ENCODE data around the gene GFRA3. TPM values are rescaled to one million over a fixed set of nuclear protein-coding genes. Genes with fewer than 3 reads are reported as not detected.
"Not testable (repeated sequence)": the region's sequence is repeated elsewhere in the genome, so short reads cannot be mapped to it uniquely, and the experiment has no call there.

GFRA3 gene
- total RNA-seq: not detected in 2 replicates

- no peak for DNase-seq (ENCODE audit: low read depth in 2 of 2)
Measured at GRCh38 chr5:138274189-138274853, at the start of gene GFRA3. Gene GFRA3, minus strand, starts transcription at chr5:138274621. Its CDS starts 197 bp downstream, at chr5:138274424.

- DNase-seq (ENCODE audit: low read depth in 2 of 2): not testable (repeated sequence)
Measured at GRCh38 chr5:138318211-138318610, 43.8 kb upstream of the GFRA3 start.

GRCh38 chr5:138316355-138316754 is 41.9 kb upstream of the GFRA3 start:
- DNase-seq (ENCODE audit: low read depth in 2 of 2): no peak

GRCh38 chr5:138315751-138316278 is 41.4 kb upstream of the GFRA3 start:
- DNase-seq (ENCODE audit: low read depth in 2 of 2): no peak

GRCh38 chr5:138305797-138306196 is 31.4 kb upstream of the GFRA3 start:
- peak in 1 of 2 donors; percentile 48 for DNase-seq (ENCODE audit: low read depth in 2 of 2)

GRCh38 chr5:138303372-138303771 is 29.0 kb upstream of the GFRA3 start:
- DNase-seq (ENCODE audit: low read depth in 2 of 2): peak in 1 of 2 donors; percentile 70

GRCh38 chr5:138289296-138289695 is 14.9 kb upstream of the GFRA3 start:
- DNase-seq (ENCODE audit: low read depth in 2 of 2): no peak

- DNase-seq (ENCODE audit: low read depth in 2 of 2): no peak
Measured at GRCh38 chr5:138287246-138287645, 12.8 kb upstream of the GFRA3 start.

- DNase-seq (ENCODE audit: low read depth in 2 of 2): peak; percentile 64 to 84
Measured at GRCh38 chr5:138282920-138283742, 8.7 kb upstream of the GFRA3 start.

- no peak for DNase-seq (ENCODE audit: low read depth in 2 of 2)
Measured at GRCh38 chr5:138280915-138281314, 6.5 kb upstream of the GFRA3 start.

- no peak for DNase-seq (ENCODE audit: low read depth in 2 of 2)
Measured at GRCh38 chr5:138276402-138277054, 2.1 kb upstream of the GFRA3 start.

- no peak for DNase-seq (ENCODE audit: low read depth in 2 of 2)
Measured at GRCh38 chr5:138275895-138276294, 1.5 kb upstream of the GFRA3 start.

- DNase-seq (ENCODE audit: low read depth in 2 of 2): no peak
Measured at GRCh38 chr5:138275379-138275782, 960 bp upstream of the GFRA3 start.

- DNase-seq (ENCODE audit: low read depth in 2 of 2): no peak
Measured at GRCh38 chr5:138273834-138274188, 610 bp downstream of the GFRA3 start.

- DNase-seq (ENCODE audit: low read depth in 2 of 2): no peak
Measured at GRCh38 chr5:138272681-138273080, 1.7 kb downstream of the GFRA3 start.

GRCh38 chr5:138271281-138271680 is 3.1 kb downstream of the GFRA3 start:
- no peak for DNase-seq (ENCODE audit: low read depth in 2 of 2)

- DNase-seq (ENCODE audit: low read depth in 2 of 2): no peak
Measured at GRCh38 chr5:138264183-138264582, 10.2 kb downstream of the GFRA3 start.

- DNase-seq (ENCODE audit: low read depth in 2 of 2): no peak
Measured at GRCh38 chr5:138263581-138263980, 10.8 kb downstream of the GFRA3 start.

GRCh38 chr5:138258704-138259292 is 15.6 kb downstream of the GFRA3 start:
- DNase-seq (ENCODE audit: low read depth in 2 of 2): peak; percentile 12 to 33

GRCh38 chr5:138257583-138257982 is 16.8 kb downstream of the GFRA3 start:
- no peak for DNase-seq (ENCODE audit: low read depth in 2 of 2)

GRCh38 chr5:138252944-138253343 is 21.5 kb downstream of the GFRA3 start:
- no peak for DNase-seq (ENCODE audit: low read depth in 2 of 2)

- not testable (repeated sequence) for DNase-seq (ENCODE audit: low read depth in 2 of 2)
Measured at GRCh38 chr5:138247800-138248199, 26.6 kb downstream of the GFRA3 start.

Data from lung microvascular endothelial cell (primary cell).